Heart left ventricle (tissue), 13 donors: ENCODE data around the gene PHACTR3.

Experiments
- POLR2A ChIP-seq, 2 donors: fragments of 450-650 bp; IDR thresholded peaks; one replicate each; pipeline ENCODE4 v1.6.1; 2017; ENCODE audit warnings: antibody characterized with exemption in 2 of 2, mild to moderate bottlenecking in 2 of 2, moderate library complexity in 2 of 2
- TF ChIP-seq, protein P1 (sequence below), 12 donors: fragments of 200-600 bp; sonication (generic) in 4 of 12; IDR thresholded peaks; one replicate each; pipeline versions ENCODE4 v1.5.0 to v1.8.0; 2018 to 2022; ENCODE audit warnings: antibody characterized with exemption in 12 of 12, mild to moderate bottlenecking in 5 of 12
- donor health status: ischemic (EF 13 %, LVEDD 7.1; RV severe dilation, severe dysfunction).
- donor health status: DM: no; HTN: yes; CAD: no.
- donor health status: DM: no; HTN: no; CAD: no.
- donor health status: ischemic (EF 25% LVEDD 6.9; RV normal size, moderate dysfunction).
- donor health status: ischemic (EF 25% LVEDD 5.7; RV mildly dilated, moderate dysfunction).
- donor health status: ischemic (EF 35%, LVEDD 5.7; RV mildly dilated, moderate dysfunction).
- donor health status: nonischemic (EF 11% LVEDD 7.7; RV severe dilation, severe dysfunction).
- donor health status: DM: yes; HTN: yes; CAD: no.
- donor health status: PGD.
- donor health status: ischemic (EF 29% LVEDD 5.4; RV normal size, mild dysfunction).
- donor health status: nonischemic (EF 23%, LVEDD 6.1; RV moderate dilation, normal function).

DNA sequence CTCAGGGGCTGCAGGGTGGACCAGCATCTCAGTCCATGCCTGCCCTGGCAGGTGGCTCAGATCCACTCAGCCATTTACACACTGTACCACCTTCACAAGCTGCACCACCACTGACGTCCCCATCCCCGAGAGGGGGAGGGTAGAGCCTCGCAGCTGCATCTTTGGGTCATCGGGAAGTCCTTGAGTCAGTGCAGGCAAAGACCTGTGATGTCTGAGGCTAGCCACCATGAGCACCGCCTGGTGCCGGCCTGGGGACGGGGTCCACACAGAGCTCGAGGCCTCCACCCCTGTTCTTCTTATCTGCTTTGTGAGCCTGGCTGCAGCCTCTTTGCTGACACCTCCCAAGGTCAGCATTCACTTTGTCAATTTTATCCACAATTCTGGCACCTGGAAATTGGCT is 141.4 kb downstream of the PHACTR3 start:
- TF ChIP-seq, protein P1, sequence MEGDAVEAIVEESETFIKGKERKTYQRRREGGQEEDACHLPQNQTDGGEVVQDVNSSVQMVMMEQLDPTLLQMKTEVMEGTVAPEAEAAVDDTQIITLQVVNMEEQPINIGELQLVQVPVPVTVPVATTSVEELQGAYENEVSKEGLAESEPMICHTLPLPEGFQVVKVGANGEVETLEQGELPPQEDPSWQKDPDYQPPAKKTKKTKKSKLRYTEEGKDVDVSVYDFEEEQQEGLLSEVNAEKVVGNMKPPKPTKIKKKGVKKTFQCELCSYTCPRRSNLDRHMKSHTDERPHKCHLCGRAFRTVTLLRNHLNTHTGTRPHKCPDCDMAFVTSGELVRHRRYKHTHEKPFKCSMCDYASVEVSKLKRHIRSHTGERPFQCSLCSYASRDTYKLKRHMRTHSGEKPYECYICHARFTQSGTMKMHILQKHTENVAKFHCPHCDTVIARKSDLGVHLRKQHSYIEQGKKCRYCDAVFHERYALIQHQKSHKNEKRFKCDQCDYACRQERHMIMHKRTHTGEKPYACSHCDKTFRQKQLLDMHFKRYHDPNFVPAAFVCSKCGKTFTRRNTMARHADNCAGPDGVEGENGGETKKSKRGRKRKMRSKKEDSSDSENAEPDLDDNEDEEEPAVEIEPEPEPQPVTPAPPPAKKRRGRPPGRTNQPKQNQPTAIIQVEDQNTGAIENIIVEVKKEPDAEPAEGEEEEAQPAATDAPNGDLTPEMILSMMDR (IDR thresholded peaks at IDR 0.05): no peak
- no peak for TF ChIP-seq POLR2A (IDR thresholded peaks at IDR 0.05)
